GM12878 (cell line): ENCODE measurements around the gene ATP2B1. TPM values are rescaled to one million over a fixed set of nuclear protein-coding genes. Genes with fewer than 3 reads are reported as not detected.

Experiments used
- ATAC-seq: fragments of 200-7000 bp; cut with Tn5 transposase; 3 replicates; pipeline ENCODE4 v1.9.1; 2020; ENCODE audit warnings: mild to moderate bottlenecking, moderate library complexity
- BruUV-seq: library from RNA; stranded (reverse); fragments of 400-500 nt; replicated peaks from 2 replicates; lab custom pipeline; 2021; lab: Mats Ljungman, UMichigan
- CTCF ChIA-PET: fragments of 300-600 bp; sonication (Branson Sonifier 250); formaldehyde crosslinking; extraction: SDS; loops from one replicate; lab custom pipeline; 2021; ENCODE audit warnings: inconsistent platforms; lab: Yijun Ruan, JAX
- POLR2A ChIA-PET: fragments of 350-600 bp; formaldehyde crosslinking; extraction: SDS; loops from one replicate; lab custom pipeline; 2021; ENCODE audit warnings: inconsistent platforms; lab: Charles Lee
- RAD21 ChIA-PET: fragments of 300-600 bp; sonication (Branson Sonifier 250); formaldehyde crosslinking; loops from one replicate; lab custom pipeline; 2023; ENCODE audit warnings: antibody characterized with exemption; ENCODE audit not compliant: unreplicated experiment; lab: Charles Lee
- SMC1A ChIA-PET: fragments of 300-600 bp; sonication (Branson Sonifier 250); formaldehyde crosslinking; loops from one replicate; lab custom pipeline; 2023; ENCODE audit not compliant: unreplicated experiment, uncharacterized antibody; lab: Charles Lee
- DNase-seq: peaks from one replicate; pipeline ENCODE4 v3.0.0-alpha.2; 2011; ENCODE audit warnings: low read depth, low spot score
- FAIRE-seq: peaks from 3 replicates; lab custom pipeline; 2011; peaks lifted over from hg19 to GRCh38; lab: Jason Lieb, UNC
- H2AFZ ChIP-seq: 2 replicates; pipeline ENCODE4 v1.6.0; 2011; ENCODE audit warnings: low read depth, low read length, control low read depth; ENCODE audit not compliant: control insufficient read depth
- H3K27ac ChIP-seq: 2 replicates; pipeline ENCODE4 v1.5.1; 2011; ENCODE audit warnings: control low read depth; ENCODE audit not compliant: control insufficient read depth, insufficient read depth
- H3K27me3 ChIP-seq, 2 experiments: replicated peaks in 1 of 2; 2 replicates each; pipeline versions ENCODE4 v1.6.0 to v1.6.1; 2011; ENCODE audit warnings: low read length in 1 of 2; ENCODE audit not compliant: control insufficient read depth in 2 of 2, insufficient read depth in 2 of 2
- H3K36me3 ChIP-seq, 2 experiments: 2 replicates each; pipeline ENCODE4 v1.5.1; 2011; ENCODE audit warnings: low read length in 1 of 2; ENCODE audit not compliant: control insufficient read depth in 2 of 2, insufficient read depth in 2 of 2
- H3K4me1 ChIP-seq: 2 replicates; pipeline ENCODE4 v1.6.1; 2011; ENCODE audit warnings: mild to moderate bottlenecking, low read length, moderate library complexity, mixed read lengths; ENCODE audit not compliant: control insufficient read depth, insufficient read depth
- H3K4me2 ChIP-seq: 2 replicates; pipeline ENCODE4 v1.6.0; 2011; ENCODE audit warnings: control low read depth; ENCODE audit not compliant: control insufficient read depth, insufficient read depth
- H3K4me3 ChIP-seq: fragments of 200-600 bp; sonication (generic); 2 replicates; pipeline ENCODE4 v1.5.1; 2016
- H3K79me2 ChIP-seq: 2 replicates; pipeline ENCODE4 v1.6.0; 2011; ENCODE audit warnings: low read length; ENCODE audit not compliant: control insufficient read depth, insufficient read depth
- H3K9ac ChIP-seq: 2 replicates; pipeline ENCODE4 v1.8.0; 2011; ENCODE audit warnings: low read length, control low read depth, mixed read lengths; ENCODE audit not compliant: control insufficient read depth, insufficient read depth
- H3K9me3 ChIP-seq: replicated peaks from 3 replicates; pipeline ENCODE4 v1.5.1; 2011; ENCODE audit warnings: mild to moderate bottlenecking, low read length; ENCODE audit not compliant: control insufficient read depth, insufficient read depth
- H4K20me1 ChIP-seq: 2 replicates; pipeline ENCODE4 v1.6.0; 2011; ENCODE audit not compliant: control insufficient read depth, insufficient read depth
- HDAC6 ChIP-seq: fragments of 200-600 bp; sonication (generic); IDR thresholded peaks from one replicate; pipeline ENCODE4 v1.8.0; 2017; ENCODE audit warnings: antibody characterized with exemption; ENCODE audit not compliant: unreplicated experiment
- LARP7 ChIP-seq: fragments of 450-650 bp; IDR thresholded peaks from 2 replicates; pipeline ENCODE4 v1.6.1; 2017; ENCODE audit warnings: mild to moderate bottlenecking
- MTA3 ChIP-seq: IDR thresholded peaks from 2 replicates; pipeline ENCODE4 v1.6.1; 2012; ENCODE audit warnings: low read length, inconsistent platforms, borderline replicate concordance
- POU2F2 ChIP-seq: IDR thresholded peaks from 3 replicates; pipeline ENCODE4 v1.6.1; 2011; ENCODE audit warnings: low read depth, mild to moderate bottlenecking, low read length, borderline replicate concordance
- RAD21 ChIP-seq: IDR thresholded peaks from 2 replicates; pipeline ENCODE4 v1.6.1; 2011; ENCODE audit warnings: mild to moderate bottlenecking, low read depth, low read length, moderate library complexity; ENCODE audit not compliant: insufficient read depth
- RB1 ChIP-seq: fragments of 450-650 bp; formaldehyde crosslinking; IDR thresholded peaks from 2 replicates; pipeline ENCODE4 v1.6.1; 2017; ENCODE audit warnings: mild to moderate bottlenecking, borderline replicate concordance
- SREBF1 ChIP-seq: IDR thresholded peaks from 2 replicates; pipeline ENCODE4 v1.6.1; 2012; ENCODE audit warnings: mild to moderate bottlenecking, low read length
- WRNIP1 ChIP-seq: IDR thresholded peaks from 2 replicates; pipeline ENCODE4 v1.6.1; 2011; ENCODE audit warnings: low read depth, low read length, improper control_type of control experiment, borderline replicate concordance
- YY1 ChIP-seq: IDR thresholded peaks from 2 replicates; pipeline ENCODE4 v1.6.1; 2011; ENCODE audit warnings: low read depth, mild to moderate bottlenecking, low read length
- ZNF217 ChIP-seq: fragments of 450-650 bp; IDR thresholded peaks from 2 replicates; pipeline ENCODE4 v1.6.1; 2017; ENCODE audit warnings: antibody characterized with exemption, mild to moderate bottlenecking
- WGBS: methylation state at CpG from one replicate; pipeline ENCODE4 v1.1.6; 2016; ENCODE audit warnings: low lambda C conversion rate; ENCODE audit not compliant: insufficient replicate concordance, insufficient coverage; ENCODE audit errors: missing lambda C conversion rate; 5-methylcytosine and 5-hydroxymethylcytosine counted together
- in situ Hi-C: fragments of 300-500 bp; cut with MboI; formaldehyde crosslinking; loops from 9 replicates; pipeline ENCODE4 v1.14.3; 2018; ENCODE audit warnings: mixed read lengths
- intact Hi-C: fragments of 100-400 bp; cut with micrococcal nuclease; formaldehyde crosslinking; loops from one replicate; pipeline ENCODE4 v1.14.2; 2022; ENCODE audit not compliant: unreplicated experiment
- polyA plus RNA-seq, 11 experiments: library from polyadenylated mRNA; depleted of rRNA in 4 of 11; unstranded in 6 of 11; stranded (reverse) in 5 of 11; fragments of >200 nt; fragmentation: Nextera tagmentation in 4 of 11; fragmentation: Illumina TruSeq in 1 of 11; extraction: Ambion mirVana in 4 of 11; extraction: Trizol in 1 of 11; gene quantifications; 1 replicate in 1 of 11; 2 replicates in 10 of 11; pipeline versions ENCODE4 v1.2.1 to v1.2.3, GENCODE V29; 2011 to 2016; ENCODE audit warnings: inconsistent platforms in 2 of 11, missing spikeins in 2 of 11, low read depth in 1 of 11
- total RNA-seq, 4 experiments: library from RNA; depleted of rRNA in 3 of 4; stranded (reverse); fragments of >200 nt in 3 of 4; fragmentation: Illumina TruSeq in 1 of 4; extraction: Trizol in 1 of 4; gene quantifications; 2 replicates each; pipeline versions ENCODE4 v1.2.1 to v1.2.3, GENCODE V29; 2013 to 2021
- TF ChIP-seq, protein P1 (sequence below): fragments of 450-650 bp; IDR thresholded peaks from 2 replicates; pipeline ENCODE4 v1.6.1; 2017; ENCODE audit warnings: mild to moderate bottlenecking, low read depth, inconsistent platforms; ENCODE audit not compliant: poor library complexity, severe bottlenecking
- TF ChIP-seq, protein P2 (sequence below): IDR thresholded peaks from 2 replicates; pipeline ENCODE4 v1.6.1; 2012; ENCODE audit warnings: low read depth, low read length, improper control_type of control experiment
- TF ChIP-seq, protein P3 (sequence below): IDR thresholded peaks from 2 replicates; pipeline ENCODE4 v1.6.1; 2011; ENCODE audit warnings: borderline replicate concordance, low read depth, mild to moderate bottlenecking, moderate library complexity, low read length; ENCODE audit not compliant: insufficient read depth, poor library complexity, severe bottlenecking

Gene ATP2B1
- total and polyA plus RNA-seq, 10 of the 15 experiments (the other 5 are each of a cell fraction or from before 2014, with no cell fraction given): 15.9 to 67.8 (median 48.5) TPM

DNA sequence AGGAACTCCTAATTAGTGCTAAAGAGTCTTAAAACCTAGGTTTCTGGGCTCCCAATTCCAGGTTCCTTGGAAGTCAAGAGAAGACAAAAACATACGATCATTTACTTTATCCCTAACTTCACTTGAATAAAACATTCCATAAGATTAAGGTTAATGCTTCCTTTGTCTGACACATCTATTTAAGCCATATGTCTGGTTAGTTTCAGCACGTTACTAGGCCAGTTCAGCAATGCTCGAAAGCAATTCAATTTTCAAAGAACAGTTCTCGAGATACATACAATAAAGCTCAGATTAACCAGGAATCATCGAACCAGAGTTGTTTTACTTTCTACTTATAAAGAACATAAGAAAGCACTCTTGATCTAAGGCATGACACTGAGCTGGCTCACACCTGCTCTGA lies 114.8 kb downstream of the ATP2B1 start:
- POLR2A ChIA-PET: no interaction called here
- CTCF ChIA-PET: no interaction called here
- H3K4me3 ChIP-seq: no peak overlapping the region
- H3K4me1 ChIP-seq: no peaks in the 10 kb centered on the region
- RAD21 ChIA-PET: interaction anchor here (0.5 to 0.6 kb wide), 2 partner anchors 18 to 1668 kb away, joined by 3 read pairs; no protein-coding TSS in a partner anchor
- no peaks in the 10 kb centered on the region for H4K20me1 ChIP-seq
- WGBS: 94% methylated on average over 5 of the region's 5 CpGs
- H3K9ac ChIP-seq: no peak overlapping the region
- H3K27ac ChIP-seq: no peak overlapping the region
- H3K36me3 ChIP-seq: peaks cover 1 to 8% of the 10 kb centered on the region in 2 experiments
- in situ Hi-C loops: no loop called here
- SMC1A ChIA-PET: interaction anchor here (0.9 to 1.2 kb wide), 3 partner anchors 19 to 107 kb away, joined by 3 to 4 read pairs (median 3); no protein-coding TSS in a partner anchor
- no peak overlapping the region for H2AFZ ChIP-seq
- H3K9me3 ChIP-seq: no peaks in the 10 kb centered on the region
- FAIRE-seq (no peak), ATAC-seq (no peak), DNase-seq (no peak)
- intact Hi-C loops: no loop called here
- H3K27me3 ChIP-seq: no peaks in the 10 kb centered on the region
- BruUV-seq: no TSS peak
- no peak overlapping the region for H3K4me2 ChIP-seq
- TF ChIP-seq, protein P1, sequence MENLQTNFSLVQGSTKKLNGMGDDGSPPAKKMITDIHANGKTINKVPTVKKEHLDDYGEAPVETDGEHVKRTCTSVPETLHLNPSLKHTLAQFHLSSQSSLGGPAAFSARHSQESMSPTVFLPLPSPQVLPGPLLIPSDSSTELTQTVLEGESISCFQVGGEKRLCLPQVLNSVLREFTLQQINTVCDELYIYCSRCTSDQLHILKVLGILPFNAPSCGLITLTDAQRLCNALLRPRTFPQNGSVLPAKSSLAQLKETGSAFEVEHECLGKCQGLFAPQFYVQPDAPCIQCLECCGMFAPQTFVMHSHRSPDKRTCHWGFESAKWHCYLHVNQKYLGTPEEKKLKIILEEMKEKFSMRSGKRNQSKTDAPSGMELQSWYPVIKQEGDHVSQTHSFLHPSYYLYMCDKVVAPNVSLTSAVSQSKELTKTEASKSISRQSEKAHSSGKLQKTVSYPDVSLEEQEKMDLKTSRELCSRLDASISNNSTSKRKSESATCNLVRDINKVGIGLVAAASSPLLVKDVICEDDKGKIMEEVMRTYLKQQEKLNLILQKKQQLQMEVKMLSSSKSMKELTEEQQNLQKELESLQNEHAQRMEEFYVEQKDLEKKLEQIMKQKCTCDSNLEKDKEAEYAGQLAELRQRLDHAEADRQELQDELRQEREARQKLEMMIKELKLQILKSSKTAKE: no peak
- no peak for TF ChIP-seq LARP7
- TF ChIP-seq WRNIP1: no peak
- no peak for TF ChIP-seq ZNF217
- TF ChIP-seq MTA3: no peak
- TF ChIP-seq HDAC6: no peak
- TF ChIP-seq YY1: no peak
- TF ChIP-seq SREBF1: no peak
- TF ChIP-seq, protein P2, sequence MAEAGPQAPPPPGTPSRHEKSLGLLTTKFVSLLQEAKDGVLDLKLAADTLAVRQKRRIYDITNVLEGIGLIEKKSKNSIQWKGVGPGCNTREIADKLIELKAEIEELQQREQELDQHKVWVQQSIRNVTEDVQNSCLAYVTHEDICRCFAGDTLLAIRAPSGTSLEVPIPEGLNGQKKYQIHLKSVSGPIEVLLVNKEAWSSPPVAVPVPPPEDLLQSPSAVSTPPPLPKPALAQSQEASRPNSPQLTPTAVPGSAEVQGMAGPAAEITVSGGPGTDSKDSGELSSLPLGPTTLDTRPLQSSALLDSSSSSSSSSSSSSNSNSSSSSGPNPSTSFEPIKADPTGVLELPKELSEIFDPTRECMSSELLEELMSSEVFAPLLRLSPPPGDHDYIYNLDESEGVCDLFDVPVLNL: no peak
- TF ChIP-seq POU2F2: no peak
- no peak for TF ChIP-seq RAD21
- TF ChIP-seq, protein P3, sequence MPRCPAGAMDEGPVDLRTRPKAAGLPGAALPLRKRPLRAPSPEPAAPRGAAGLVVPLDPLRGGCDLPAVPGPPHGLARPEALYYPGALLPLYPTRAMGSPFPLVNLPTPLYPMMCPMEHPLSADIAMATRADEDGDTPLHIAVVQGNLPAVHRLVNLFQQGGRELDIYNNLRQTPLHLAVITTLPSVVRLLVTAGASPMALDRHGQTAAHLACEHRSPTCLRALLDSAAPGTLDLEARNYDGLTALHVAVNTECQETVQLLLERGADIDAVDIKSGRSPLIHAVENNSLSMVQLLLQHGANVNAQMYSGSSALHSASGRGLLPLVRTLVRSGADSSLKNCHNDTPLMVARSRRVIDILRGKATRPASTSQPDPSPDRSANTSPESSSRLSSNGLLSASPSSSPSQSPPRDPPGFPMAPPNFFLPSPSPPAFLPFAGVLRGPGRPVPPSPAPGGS: no peak
- no peak for TF ChIP-seq RB1
- TF ChIP-seq, all 136 proteins: peak for 0
- no peaks in the 10 kb centered on the region for H3K79me2 ChIP-seq
